Central memory CD8-positive, alpha-beta T cell (primary cell): ENCODE data around the gene ROBO4.
A peak's percentile ranks its signal among the peaks of the same experiment; 100 is the strongest.

Experiments
- ATAC-seq: fragments of 150-1000 bp; cut with Tn5 transposase; replicated peaks from 2 replicates; pipeline ENCODE4 v1.10.0; 2022; ENCODE audit warnings: mild to moderate bottlenecking, moderate FRiP score, moderate number of reproducible peaks; ENCODE audit not compliant: poor library complexity, severe bottlenecking; ENCODE audit errors: extremely low read depth
- DNase-seq, 2 donors: peaks; one replicate each; pipeline ENCODE4 v3.0.0; 2021; ENCODE audit warnings: low spot score in 2 of 2
- H3K27ac Mint-ChIP-seq: one replicate; pipeline ENCODE4 v1.8.0; 2022; ENCODE audit warnings: low read depth, mild to moderate bottlenecking, moderate library complexity, mixed read lengths
- H3K27me3 Mint-ChIP-seq: one replicate; pipeline ENCODE4 v1.8.0; 2022; ENCODE audit warnings: mixed read lengths
- H3K36me3 Mint-ChIP-seq: one replicate; pipeline ENCODE4 v1.8.0; 2022; ENCODE audit warnings: mild to moderate bottlenecking, moderate library complexity, mixed read lengths; ENCODE audit not compliant: insufficient read depth
- H3K4me1 Mint-ChIP-seq: one replicate; pipeline ENCODE4 v1.8.0; 2022; ENCODE audit warnings: mixed read lengths
- H3K4me3 Mint-ChIP-seq: one replicate; pipeline ENCODE4 v1.8.0; 2022; ENCODE audit warnings: mild to moderate bottlenecking, moderate library complexity, mixed read lengths
- H3K9me3 Mint-ChIP-seq: one replicate; pipeline ENCODE4 v1.8.0; 2022; ENCODE audit warnings: mixed read lengths

Gene ROBO4

DNA sequence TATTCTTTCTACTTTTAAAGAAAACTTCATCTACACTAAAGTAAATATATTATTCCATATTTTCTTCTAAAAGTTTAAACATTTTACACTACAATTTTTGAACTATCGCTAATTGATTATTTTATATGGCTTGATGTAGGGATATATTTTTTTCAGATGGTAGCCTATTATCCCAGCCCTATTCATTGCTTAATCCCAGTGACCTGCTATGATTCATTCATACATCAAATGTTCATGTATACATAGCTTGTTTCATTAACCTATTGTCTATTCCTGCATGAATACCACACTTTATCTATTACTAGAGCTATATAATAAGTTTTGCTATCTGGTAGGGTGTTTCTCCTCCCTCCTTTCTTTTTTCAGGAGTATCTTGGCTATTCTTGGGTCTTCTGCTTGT, 5.0 kb upstream of the ROBO4 start:
- no peaks in the 10 kb centered on the region for H3K4me1 Mint-ChIP-seq
- no peak for DNase-seq
- H3K36me3 Mint-ChIP-seq: no peaks in the 10 kb centered on the region
- no peak overlapping the region for H3K4me3 Mint-ChIP-seq
- ATAC-seq: no peak
- no peak overlapping the region for H3K27ac Mint-ChIP-seq
- H3K9me3 Mint-ChIP-seq: no peaks in the 10 kb centered on the region
- peaks cover 53% of the 10 kb centered on the region for H3K27me3 Mint-ChIP-seq

DNA sequence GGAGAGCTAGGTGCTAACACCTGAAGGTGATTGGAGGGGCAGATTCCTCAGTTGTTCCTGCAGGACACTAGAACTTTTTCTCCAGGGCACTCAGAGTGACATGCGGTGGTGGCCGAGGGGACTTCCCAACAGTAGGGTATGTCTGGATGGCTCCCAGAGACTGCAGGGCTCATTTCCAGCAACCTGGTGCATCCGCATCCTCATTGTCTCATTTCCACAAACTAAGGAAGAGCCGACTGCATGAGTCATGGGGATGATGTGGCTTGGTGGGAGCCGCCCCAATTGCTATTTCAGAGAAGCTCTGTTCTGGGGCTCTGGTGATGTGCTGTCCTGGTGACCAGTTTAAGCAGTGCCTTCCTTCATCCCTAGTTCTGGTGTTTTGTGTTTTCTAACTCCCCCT, 2.8 kb upstream of the ROBO4 start:
- no peak for ATAC-seq
- Mint-ChIP-seq H3K27me3 (peaks cover 31% of the 10 kb centered on the region), H3K27ac (no peak overlapping the region), H3K9me3 (no peaks in the 10 kb centered on the region), H3K4me3 (no peak overlapping the region), H3K36me3 (no peaks in the 10 kb centered on the region), H3K4me1 (no peaks in the 10 kb centered on the region)
- DNase-seq: no peak

DNA sequence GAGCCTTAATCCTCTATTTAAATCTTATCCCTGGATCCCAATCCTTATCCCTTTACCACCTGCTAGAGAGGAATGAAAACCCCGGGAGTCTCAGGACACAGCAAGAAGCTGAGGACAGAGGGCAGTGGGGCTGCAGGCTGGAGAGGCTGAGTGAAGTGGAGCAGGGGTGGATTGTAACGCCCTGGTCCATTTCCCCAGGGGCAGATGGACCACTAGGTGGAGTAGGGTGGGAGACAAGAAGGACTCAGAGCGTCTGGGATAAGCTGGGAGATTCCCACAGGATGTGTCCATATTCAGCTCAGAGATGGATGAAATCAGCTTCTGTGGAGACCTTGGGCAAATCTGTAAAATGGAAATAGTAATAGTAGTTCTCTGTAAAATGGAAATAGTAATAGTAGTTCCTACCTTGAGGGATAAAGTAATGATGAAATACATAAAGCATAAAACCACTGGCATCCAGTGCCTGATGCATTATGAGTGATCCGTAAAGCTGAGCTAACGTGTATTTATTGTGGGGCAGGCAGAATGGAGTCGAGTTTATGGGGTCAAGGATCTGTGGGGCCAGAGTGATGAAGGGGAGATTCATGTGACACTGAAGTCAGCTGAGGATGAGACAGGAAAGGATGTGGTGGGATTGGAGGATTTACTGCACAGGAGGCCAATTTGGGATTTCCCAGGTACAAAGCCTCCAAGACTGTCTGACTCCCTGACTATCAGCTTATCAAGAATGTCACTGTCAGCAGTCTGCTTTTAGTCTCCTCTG, 1.9 kb upstream of the ROBO4 start:
- Mint-ChIP-seq H3K27ac (no peak overlapping the region), H3K9me3 (no peaks in the 10 kb centered on the region), H3K36me3 (no peaks in the 10 kb centered on the region), H3K27me3 (peaks cover 22% of the 10 kb centered on the region), H3K4me3 (no peak overlapping the region), H3K4me1 (no peaks in the 10 kb centered on the region)
- DNase-seq (no peak), ATAC-seq (no peak)

DNA sequence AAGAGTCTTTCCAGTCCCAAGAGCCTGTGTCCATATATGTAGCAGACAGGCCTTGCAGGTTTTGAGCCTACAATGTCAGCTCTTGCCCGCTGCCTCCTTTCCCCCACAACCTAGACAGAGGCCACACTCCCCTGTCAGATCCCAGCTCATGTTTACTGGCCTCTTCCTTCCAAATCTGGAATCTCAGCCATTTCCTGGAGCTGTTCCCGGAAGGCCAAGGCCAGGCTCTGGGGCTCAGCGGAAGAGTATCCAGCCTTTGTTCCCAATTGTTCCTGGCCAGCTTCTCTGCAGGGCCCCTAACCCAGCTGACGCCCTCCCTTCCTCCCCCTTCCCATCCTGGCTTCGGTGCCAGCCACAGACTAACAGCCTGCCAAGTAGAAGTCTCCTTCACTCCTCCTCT, 1.0 kb upstream of the ROBO4 start:
- Mint-ChIP-seq H3K27ac (no peak overlapping the region), H3K4me1 (no peaks in the 10 kb centered on the region), H3K36me3 (no peaks in the 10 kb centered on the region), H3K9me3 (no peaks in the 10 kb centered on the region), H3K27me3 (peaks cover 18% of the 10 kb centered on the region), H3K4me3 (no peak overlapping the region)
- DNase-seq (no peak), ATAC-seq (no peak)

DNA sequence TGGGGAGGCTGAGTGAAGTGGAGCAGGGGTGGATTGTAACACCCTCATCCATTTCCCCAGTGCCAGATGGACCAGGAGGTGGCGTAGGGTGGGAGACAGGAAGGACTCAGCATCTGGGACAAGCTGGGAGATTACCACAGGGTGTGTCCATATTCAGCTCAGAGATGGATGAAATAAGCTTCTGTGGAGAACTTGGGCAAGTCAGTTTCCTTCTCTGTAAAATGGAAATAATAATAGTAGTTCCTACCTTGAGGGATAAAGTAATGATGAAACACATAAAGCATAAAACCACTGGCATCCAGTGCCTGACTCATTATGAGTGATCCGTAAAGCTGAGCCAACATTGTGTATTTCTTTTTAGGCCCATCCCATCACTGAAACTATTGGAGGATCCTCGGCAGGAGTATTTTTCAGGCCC, 607 bp upstream of the ROBO4 start:
- no peak for ATAC-seq
- Mint-ChIP-seq H3K4me1 (no peaks in the 10 kb centered on the region), H3K27me3 (peaks cover 21% of the 10 kb centered on the region), H3K9me3 (no peaks in the 10 kb centered on the region), H3K4me3 (no peak overlapping the region), H3K27ac (no peak overlapping the region), H3K36me3 (no peaks in the 10 kb centered on the region)
- no peak for DNase-seq

DNA sequence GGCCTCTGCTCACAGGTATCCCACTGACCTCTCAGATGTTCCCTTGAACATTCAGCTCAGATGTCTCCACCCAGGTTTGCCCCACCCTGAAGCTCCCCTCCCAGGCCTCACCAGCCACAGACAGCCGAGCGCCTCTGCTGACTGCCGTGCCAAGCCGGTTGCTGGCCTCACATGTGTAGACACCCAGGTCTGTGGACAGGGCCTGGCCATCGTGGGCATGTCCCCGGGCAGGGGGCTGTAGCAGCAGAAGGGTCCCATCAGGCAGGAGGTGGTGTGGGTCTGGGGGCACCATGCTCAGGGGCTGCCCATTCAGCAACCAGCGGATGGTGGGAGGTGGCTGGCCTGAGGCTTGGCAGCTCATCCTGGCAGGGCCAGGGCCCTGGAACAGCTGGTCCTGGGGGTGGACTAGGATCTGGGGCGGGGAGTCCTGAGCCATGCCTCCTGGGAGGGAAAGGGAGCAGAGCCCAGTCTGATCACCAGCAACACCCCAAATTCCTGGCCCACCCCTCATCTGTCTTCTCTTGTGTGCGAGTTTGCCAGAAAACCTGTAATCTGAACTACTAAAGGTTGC, 759 bp downstream of the ROBO4 start:
- H3K27ac Mint-ChIP-seq: no peak overlapping the region
- no peaks in the 10 kb centered on the region for H3K4me1 Mint-ChIP-seq
- ATAC-seq (no peak), DNase-seq (no peak)
- peaks cover 30% of the 10 kb centered on the region for H3K27me3 Mint-ChIP-seq
- no peaks in the 10 kb centered on the region for H3K9me3 Mint-ChIP-seq
- H3K4me3 Mint-ChIP-seq: no peak overlapping the region
- no peaks in the 10 kb centered on the region for H3K36me3 Mint-ChIP-seq

DNA sequence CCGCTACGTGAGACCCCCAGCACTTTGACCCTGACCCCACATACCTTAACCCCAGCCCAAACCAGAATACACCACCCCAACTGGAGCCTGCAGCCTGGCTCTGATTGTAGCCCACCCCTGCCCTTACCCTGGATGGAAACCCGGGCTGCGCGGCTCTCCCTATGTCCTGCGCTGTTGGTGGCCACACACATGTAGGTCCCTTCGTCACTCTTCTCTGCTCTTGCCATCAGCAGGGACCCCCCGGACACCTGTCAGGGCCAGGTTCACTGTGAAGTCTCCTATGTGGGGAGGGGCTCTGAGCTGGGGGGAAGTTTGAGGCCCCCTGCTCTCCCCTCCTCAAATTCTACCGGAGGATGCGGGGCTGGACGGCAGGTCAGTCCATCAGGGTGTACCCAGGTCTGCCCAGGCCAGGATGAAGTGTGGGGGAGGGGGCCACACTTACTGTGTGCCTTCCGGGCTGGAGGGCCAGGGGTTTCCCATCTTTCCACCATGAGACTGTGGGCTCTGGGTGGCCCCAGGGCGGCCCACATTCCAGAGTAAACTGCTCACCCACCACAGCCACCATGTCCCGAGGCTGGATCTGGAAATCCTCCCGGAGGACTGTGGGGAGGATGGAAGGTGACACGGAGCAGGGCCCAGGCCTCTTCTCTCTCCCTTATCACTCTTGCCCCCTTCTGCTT, 1.5 kb downstream of the ROBO4 start:
- peak in 1 of 2 donors; percentile 3 for DNase-seq
- H3K36me3 Mint-ChIP-seq: no peaks in the 10 kb centered on the region
- no peak overlapping the region for H3K4me3 Mint-ChIP-seq
- no peaks in the 10 kb centered on the region for H3K9me3 Mint-ChIP-seq
- H3K27me3 Mint-ChIP-seq: peaks cover 26% of the 10 kb centered on the region
- H3K4me1 Mint-ChIP-seq: no peaks in the 10 kb centered on the region
- H3K27ac Mint-ChIP-seq: no peak overlapping the region
- no peak for ATAC-seq

DNA sequence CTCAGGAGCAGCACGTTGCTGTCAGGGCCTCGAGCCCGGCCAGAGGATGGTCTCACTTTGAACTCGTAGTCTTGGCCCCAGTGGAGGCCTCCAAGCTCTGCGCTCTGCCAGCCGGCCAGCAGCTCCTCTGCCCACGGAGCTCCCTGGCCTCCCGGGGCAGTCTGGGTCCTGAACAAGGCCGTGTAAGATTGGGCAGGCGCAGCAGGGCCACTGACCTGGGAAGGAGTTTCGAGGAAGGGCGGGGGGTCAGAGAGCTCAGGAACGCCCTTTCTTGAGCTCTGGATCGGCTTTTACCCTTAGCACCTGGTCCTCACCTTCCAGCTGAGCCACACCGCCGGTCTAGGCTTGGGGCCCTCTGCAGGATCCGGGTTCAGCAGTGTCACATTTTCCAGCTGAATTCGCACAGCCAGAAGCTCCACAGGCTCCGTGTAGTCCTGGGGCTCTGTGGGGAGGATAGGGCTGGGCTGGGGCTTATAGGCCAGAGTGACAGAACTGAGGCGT, 2.1 kb downstream of the ROBO4 start:
- Mint-ChIP-seq H3K4me3 (no peak overlapping the region), H3K9me3 (no peaks in the 10 kb centered on the region), H3K36me3 (no peaks in the 10 kb centered on the region), H3K27ac (no peak overlapping the region), H3K27me3 (peaks cover 21% of the 10 kb centered on the region), H3K4me1 (no peaks in the 10 kb centered on the region)
- no peak for ATAC-seq
- peak in 1 of 2 donors; percentile 8 for DNase-seq

DNA sequence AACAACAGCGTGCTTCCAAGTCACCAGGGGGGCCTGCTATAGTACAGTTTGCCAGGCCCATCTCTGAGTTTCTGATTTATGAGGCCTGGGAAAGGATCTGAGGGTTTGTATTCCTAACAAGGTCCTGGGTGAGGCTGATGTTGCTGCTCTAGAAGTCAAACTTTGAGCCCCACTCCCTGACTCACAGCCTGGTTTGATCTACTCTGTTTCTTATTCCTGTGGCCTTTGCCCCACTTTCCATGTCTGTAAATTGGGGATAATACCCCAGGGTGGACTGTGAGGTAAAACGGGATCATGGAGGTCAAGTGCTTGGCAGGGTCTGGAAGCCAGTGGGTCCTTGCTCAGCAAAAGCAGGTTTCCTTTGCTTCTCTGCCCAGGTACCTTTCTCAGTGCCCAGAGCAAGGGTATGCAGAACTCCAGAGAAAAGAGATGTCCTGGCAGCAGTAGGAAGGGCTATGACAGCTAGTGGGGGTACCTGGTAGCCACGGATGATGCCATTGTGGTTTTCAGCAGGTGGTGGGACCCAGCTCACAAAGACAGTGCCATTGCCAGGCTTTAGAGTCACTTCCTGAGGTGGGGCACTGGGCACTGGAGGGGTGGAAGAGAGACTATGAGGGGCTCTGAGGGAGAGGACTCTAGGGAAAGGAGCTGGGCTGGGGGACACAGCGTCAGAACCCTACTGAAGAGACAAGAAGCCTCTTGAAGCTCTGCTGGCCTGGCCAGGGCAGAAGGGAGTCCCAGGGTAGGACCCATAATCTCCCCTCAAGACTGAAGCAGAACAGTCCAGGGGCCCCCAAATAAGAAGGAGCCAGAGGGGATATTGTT, 2.8 kb downstream of the ROBO4 start:
- no peaks in the 10 kb centered on the region for H3K9me3 Mint-ChIP-seq
- H3K27ac Mint-ChIP-seq: no peak overlapping the region
- no peak for ATAC-seq
- no peaks in the 10 kb centered on the region for H3K4me1 Mint-ChIP-seq
- peak in 1 of 2 donors; percentile 1 for DNase-seq
- H3K27me3 Mint-ChIP-seq: peaks cover 21% of the 10 kb centered on the region
- no peaks in the 10 kb centered on the region for H3K36me3 Mint-ChIP-seq
- H3K4me3 Mint-ChIP-seq: no peak overlapping the region

DNA sequence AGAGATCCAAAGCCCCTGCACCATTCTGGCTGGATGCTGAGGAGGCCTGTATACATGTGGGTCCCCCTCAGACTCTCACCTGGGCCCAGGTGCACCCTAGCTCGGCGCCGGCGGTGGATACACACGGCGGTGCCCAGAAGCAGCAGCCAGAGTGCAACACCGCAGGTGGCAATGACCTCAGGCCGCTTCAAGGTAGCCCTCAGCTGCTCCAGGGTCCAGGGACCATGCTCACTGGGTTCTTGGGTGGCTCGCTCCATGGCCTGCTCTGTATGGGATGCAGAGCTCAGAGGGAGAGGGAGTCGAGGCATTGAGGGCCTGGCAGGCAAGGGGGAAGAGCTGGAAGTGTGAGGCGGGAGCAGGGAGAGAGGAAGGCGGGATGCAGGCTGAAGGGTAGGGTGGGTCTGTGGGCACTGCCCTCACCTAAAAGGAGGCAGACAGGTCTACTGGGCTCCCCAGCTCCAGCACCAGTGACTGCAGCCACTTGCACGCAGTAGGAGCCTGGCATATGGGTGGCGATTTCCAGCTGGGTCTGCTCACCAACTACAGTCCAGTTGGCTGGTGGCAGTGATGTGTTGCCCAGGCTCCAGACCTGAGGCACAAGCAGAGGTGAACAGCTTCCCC, 3.8 kb downstream of the ROBO4 start:
- Mint-ChIP-seq H3K9me3 (no peaks in the 10 kb centered on the region), H3K27me3 (peaks cover 21% of the 10 kb centered on the region), H3K4me3 (no peak overlapping the region), H3K27ac (no peak overlapping the region), H3K4me1 (no peaks in the 10 kb centered on the region), H3K36me3 (no peaks in the 10 kb centered on the region)
- ATAC-seq: no peak
- peak in 1 of 2 donors; percentile 6 for DNase-seq

DNA sequence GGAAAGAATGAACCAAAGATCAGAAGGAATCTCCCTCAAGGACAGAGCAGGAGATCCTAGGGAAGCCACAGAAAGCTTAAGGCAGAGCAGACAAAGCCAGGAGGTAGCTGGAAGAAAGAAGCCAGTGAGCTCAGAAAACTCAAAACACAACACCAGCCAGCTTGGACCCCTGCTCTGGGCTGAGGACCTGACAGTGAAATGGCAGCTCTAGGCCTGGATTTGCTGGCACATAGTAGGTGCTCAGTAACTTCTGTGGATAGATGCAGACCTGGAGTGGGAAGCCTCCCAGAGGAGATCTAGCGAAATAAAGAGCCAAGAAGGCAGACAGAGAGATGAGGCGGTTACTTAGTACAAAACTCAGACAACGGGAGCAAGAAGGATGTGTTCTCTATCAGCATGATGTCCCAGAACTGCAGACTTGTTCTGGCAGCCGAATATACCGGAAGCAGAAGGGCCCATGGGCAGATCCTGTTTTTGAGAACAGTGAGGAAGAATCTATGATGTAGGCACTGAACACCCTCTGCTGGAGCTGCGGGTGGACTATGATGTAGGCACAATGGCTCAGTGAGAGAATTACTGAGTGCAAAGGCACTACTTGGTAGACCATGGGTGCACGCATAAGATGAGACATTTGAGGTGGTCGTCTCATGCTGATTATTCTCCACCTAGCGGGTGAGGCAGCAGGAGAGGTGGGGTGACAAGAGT, 4.8 kb downstream of the ROBO4 start:
- no peak overlapping the region for H3K27ac Mint-ChIP-seq
- no peaks in the 10 kb centered on the region for H3K9me3 Mint-ChIP-seq
- peaks cover 22% of the 10 kb centered on the region for H3K27me3 Mint-ChIP-seq
- H3K4me3 Mint-ChIP-seq: no peak overlapping the region
- DNase-seq (peak in 1 of 2 donors; percentile 3), ATAC-seq (no peak)
- no peaks in the 10 kb centered on the region for H3K4me1 Mint-ChIP-seq
- H3K36me3 Mint-ChIP-seq: no peaks in the 10 kb centered on the region
